Measurements from ENCODE around the gene PPFIA2. TPM values are rescaled to one million over a fixed set of nuclear protein-coding genes. Genes with fewer than 3 reads are reported as not detected.
"Not testable (repeated sequence)": the region's sequence is repeated elsewhere in the genome, so short reads cannot be mapped to it uniquely, and the experiment has no call there.

PPFIA2 gene
- total RNA-seq, 1 donor from 2014 or later: 0.26 TPM

DNA sequence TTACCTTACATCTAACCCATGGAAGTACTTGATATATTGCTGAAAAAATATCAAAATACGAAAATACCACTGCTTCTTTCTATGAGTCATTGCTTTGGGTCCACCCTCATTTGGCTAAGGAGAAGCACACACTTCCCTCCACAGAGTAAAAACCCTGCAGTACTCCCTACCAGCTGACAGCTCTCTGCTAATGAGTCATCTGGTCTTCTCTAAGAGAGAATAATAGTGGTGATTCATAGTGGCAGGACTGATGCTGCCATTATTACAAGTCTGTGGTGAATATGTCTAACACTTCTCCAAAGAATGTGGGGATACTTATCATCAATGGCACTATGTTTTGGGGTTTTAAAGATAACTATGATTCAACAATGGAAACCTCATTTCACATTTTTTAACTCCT, 90.7 kb downstream of the PPFIA2 start:
- TF ChIP-seq CTCF (IDR thresholded peaks at IDR 0.05; ENCODE audit: insufficient read depth, low read length, severe bottlenecking): no peak
- peak; percentile 91 for DNase-seq (ENCODE audit: low read depth)
- H3K36me3 ChIP-seq (ENCODE audit: control insufficient read depth, insufficient read depth, low read length): no peaks in the 10 kb centered on the region
- no peaks in the 10 kb centered on the region for H3K27me3 ChIP-seq (ENCODE audit: control insufficient read depth, insufficient read depth, low read length)
- H3K4me3 ChIP-seq (ENCODE audit: low read depth, low read length): no peak overlapping the region
- no peak for FAIRE-seq

DNA sequence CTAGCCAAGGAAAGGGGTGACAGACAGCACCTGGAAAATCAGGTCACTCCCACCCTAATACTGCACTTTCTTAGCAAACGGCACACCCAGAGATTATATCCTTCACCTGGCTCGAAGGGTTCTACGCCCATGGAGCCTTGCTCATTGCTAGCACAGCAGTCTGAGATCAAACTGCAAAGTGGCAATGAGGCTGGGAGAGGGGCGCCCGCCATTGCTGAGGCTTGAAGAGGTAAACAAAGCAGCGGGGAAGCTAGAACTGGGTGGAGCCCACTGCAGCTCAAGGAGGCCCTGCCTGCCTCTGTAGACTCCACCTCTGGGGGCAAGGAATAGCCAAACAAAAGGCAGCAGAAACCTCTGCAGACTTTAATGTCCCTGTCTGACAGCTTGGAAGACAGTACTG, 99.8 kb downstream of the PPFIA2 start:
- not testable (repeated sequence) for DNase-seq (ENCODE audit: low read depth); H3K27me3 ChIP-seq (ENCODE audit: control insufficient read depth, insufficient read depth, low read length); H3K4me3 ChIP-seq (ENCODE audit: low read depth, low read length); H3K36me3 ChIP-seq (ENCODE audit: control insufficient read depth, insufficient read depth, low read length); FAIRE-seq

DNA sequence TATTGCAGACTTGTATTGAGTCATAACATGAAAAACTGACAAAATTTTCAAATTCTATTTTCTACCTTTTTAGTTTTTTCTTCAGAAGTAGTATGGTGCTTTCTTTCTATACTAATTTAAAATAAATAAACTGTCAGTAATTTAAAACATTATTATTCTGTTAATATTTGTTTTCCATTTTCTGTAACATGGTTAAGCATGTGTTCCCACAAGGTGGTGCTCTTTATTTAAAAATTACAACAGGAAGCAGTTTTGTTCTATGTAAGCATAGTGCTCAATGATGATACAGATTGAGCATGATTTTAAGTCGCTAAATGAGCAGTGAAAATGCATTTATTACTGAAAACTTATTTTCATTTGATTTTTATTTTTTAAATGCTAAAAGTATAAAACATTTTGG, 114.6 kb downstream of the PPFIA2 start:
- no peak overlapping the region for H3K4me3 ChIP-seq (ENCODE audit: low read depth, low read length)
- H3K27me3 ChIP-seq (ENCODE audit: control insufficient read depth, insufficient read depth, low read length): no peaks in the 10 kb centered on the region
- DNase-seq (ENCODE audit: low read depth) (peak; percentile 63), FAIRE-seq (no peak)
- no peaks in the 10 kb centered on the region for H3K36me3 ChIP-seq (ENCODE audit: control insufficient read depth, insufficient read depth, low read length)
- TF ChIP-seq CTCF (IDR thresholded peaks at IDR 0.05; ENCODE audit: insufficient read depth, low read length, severe bottlenecking): peak; percentile 19

- no peaks in the 10 kb centered on the region for H3K36me3 ChIP-seq (ENCODE audit: control insufficient read depth, insufficient read depth, low read length)
- H3K27me3 ChIP-seq (ENCODE audit: control insufficient read depth, insufficient read depth, low read length): no peaks in the 10 kb centered on the region
- no peak for TF ChIP-seq CTCF (IDR thresholded peaks at IDR 0.05; ENCODE audit: insufficient read depth, low read length, severe bottlenecking)
- no peak overlapping the region for H3K4me3 ChIP-seq (ENCODE audit: low read depth, low read length)
- no peak for FAIRE-seq
- DNase-seq (ENCODE audit: low read depth): peak; percentile 2
Measured at GRCh38 chr12:81639196-81639595, 120.0 kb downstream of the PPFIA2 start.

GRCh38 chr12:81633127-81633526, 126.0 kb downstream of the PPFIA2 start:
- TF ChIP-seq CTCF (IDR thresholded peaks at IDR 0.05; ENCODE audit: insufficient read depth, low read length, severe bottlenecking): no peak
- FAIRE-seq: no peak
- no peaks in the 10 kb centered on the region for H3K36me3 ChIP-seq (ENCODE audit: control insufficient read depth, insufficient read depth, low read length)
- no peaks in the 10 kb centered on the region for H3K27me3 ChIP-seq (ENCODE audit: control insufficient read depth, insufficient read depth, low read length)
- DNase-seq (ENCODE audit: low read depth): no peak
- no peak overlapping the region for H3K4me3 ChIP-seq (ENCODE audit: low read depth, low read length)

- no peaks in the 10 kb centered on the region for H3K27me3 ChIP-seq (ENCODE audit: control insufficient read depth, insufficient read depth, low read length)
- no peaks in the 10 kb centered on the region for H3K36me3 ChIP-seq (ENCODE audit: control insufficient read depth, insufficient read depth, low read length)
- no peak overlapping the region for H3K4me3 ChIP-seq (ENCODE audit: low read depth, low read length)
- DNase-seq (ENCODE audit: low read depth) (peak; percentile 54), FAIRE-seq (no peak)
- peak; percentile 47 for TF ChIP-seq CTCF (IDR thresholded peaks at IDR 0.05; ENCODE audit: insufficient read depth, low read length, severe bottlenecking)
Measured at GRCh38 chr12:81627336-81628189, 131.6 kb downstream of the PPFIA2 start.
